ENCODE data around the gene TRAF5.

DNA sequence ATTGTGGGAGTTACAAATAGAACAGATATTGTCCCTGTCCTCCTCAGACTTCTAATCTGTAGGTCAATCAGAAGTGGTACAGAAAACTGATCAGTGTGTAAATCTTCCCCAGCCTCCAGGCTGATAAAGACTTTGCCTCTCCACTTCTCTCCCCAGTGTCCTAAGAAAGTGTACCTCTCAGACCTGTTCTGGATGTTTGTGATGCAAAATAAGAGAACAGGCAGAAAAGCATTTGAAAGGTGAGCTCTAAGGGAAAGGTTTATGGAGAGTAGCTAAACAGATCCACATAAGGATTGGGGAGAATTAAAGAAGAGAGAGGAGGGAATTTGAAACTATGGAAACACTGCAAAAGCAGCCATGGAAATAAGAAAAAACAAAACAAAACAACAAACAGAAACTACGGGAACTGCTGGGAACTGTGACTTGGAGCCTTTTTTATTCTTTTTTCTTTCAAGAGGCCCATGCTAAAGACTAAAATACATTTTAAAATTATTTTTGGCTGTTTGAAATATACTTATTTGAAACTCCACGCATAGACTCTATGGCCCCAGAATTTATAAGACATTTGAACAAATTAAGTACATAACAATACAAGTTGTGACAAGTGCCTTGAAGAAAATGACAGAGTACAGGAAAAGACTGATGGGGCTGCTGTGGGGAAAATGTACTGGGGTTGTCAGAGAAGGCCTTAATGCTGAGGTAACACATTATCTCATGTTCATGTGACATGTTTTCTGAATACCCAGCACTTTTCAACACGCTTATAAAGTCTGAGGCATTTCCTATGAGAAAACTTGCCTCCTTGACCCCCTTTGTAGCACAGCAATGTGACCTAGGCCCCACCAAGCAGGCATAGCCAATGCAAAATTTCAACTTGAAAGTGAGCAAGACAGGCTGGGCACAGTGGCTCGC, 51.2 kb downstream of the TRAF5 start:
- TF ChIP-seq, protein P1, sequence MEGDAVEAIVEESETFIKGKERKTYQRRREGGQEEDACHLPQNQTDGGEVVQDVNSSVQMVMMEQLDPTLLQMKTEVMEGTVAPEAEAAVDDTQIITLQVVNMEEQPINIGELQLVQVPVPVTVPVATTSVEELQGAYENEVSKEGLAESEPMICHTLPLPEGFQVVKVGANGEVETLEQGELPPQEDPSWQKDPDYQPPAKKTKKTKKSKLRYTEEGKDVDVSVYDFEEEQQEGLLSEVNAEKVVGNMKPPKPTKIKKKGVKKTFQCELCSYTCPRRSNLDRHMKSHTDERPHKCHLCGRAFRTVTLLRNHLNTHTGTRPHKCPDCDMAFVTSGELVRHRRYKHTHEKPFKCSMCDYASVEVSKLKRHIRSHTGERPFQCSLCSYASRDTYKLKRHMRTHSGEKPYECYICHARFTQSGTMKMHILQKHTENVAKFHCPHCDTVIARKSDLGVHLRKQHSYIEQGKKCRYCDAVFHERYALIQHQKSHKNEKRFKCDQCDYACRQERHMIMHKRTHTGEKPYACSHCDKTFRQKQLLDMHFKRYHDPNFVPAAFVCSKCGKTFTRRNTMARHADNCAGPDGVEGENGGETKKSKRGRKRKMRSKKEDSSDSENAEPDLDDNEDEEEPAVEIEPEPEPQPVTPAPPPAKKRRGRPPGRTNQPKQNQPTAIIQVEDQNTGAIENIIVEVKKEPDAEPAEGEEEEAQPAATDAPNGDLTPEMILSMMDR (conservative IDR thresholded peaks at IDR 0.05; ENCODE audit: low read length): no peak
- no peak for TF ChIP-seq EZH2phosphoT487 (IDR thresholded peaks at IDR 0.05; ENCODE audit: borderline replicate concordance)
